ENCODE data around the gene ZNF276. TPM values are rescaled to one million over a fixed set of nuclear protein-coding genes. Genes with fewer than 3 reads are reported as not detected.
A peak's percentile ranks its signal among the peaks of the same experiment; 100 is the strongest.
"Not testable (repeated sequence)": the region's sequence is repeated elsewhere in the genome, so short reads cannot be mapped to it uniquely, and the experiment has no call there.

The ZNF276 gene, protein sequence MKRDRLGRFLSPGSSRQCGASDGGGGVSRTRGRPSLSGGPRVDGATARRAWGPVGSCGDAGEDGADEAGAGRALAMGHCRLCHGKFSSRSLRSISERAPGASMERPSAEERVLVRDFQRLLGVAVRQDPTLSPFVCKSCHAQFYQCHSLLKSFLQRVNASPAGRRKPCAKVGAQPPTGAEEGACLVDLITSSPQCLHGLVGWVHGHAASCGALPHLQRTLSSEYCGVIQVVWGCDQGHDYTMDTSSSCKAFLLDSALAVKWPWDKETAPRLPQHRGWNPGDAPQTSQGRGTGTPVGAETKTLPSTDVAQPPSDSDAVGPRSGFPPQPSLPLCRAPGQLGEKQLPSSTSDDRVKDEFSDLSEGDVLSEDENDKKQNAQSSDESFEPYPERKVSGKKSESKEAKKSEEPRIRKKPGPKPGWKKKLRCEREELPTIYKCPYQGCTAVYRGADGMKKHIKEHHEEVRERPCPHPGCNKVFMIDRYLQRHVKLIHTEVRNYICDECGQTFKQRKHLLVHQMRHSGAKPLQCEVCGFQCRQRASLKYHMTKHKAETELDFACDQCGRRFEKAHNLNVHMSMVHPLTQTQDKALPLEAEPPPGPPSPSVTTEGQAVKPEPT
- 28.8 and 32.0 TPM in 2 replicates for total RNA-seq (2021)
- percentile 73 among the genes with signal in this experiment for Bru-seq, nascent RNA
- percentile 81 among the genes with signal in this experiment for BruChase-seq, experiment 1, labeled RNA remaining after a 2-hour chase
- BruChase-seq, experiment 2, labeled RNA remaining after a 6-hour chase, result percentile 82 among the genes with signal in this experiment
- long read RNA-seq, partial matches to known transcripts, result 2 of 44 reads
- long read RNA-seq, other reads (novel, unspliced or antisense), result 41 of 44 reads

GRCh38 chr16:89720813-89721545, at the start of gene ZNF276, which contains the start of gene VPS9D1:
TSS of gene ZNF276 (plus strand) at chr16:89721537. CDS start at chr16:89721641, 104 bp downstream.
TSS of gene VPS9D1 (minus strand) at chr16:89720898. CDS start at chr16:89720861, 37 bp downstream.
- Histone ChIP-seq H3K79me2 (ENCODE audit: low read depth) (peaks cover 25% of the 10 kb centered on the region), H3F3A (ENCODE audit: insufficient read depth, low read depth) (peaks cover 58% of the 10 kb centered on the region), H3K9me2 (ENCODE audit: insufficient read depth) (no peaks in the 10 kb centered on the region), H3K27ac (peak within 1 kb of the TSS; percentile 91), H3K4me2 (peak within 1 kb of the TSS; percentile 95), H3K4me1 (replicated peaks; ENCODE audit: insufficient read depth) (peaks cover 29% of the 10 kb centered on the region), H2AFZ (peak within 1 kb of the TSS; percentile 71), H3K4me3 (peak within 1 kb of the TSS; percentile 93), H3K27me3 (ENCODE audit: insufficient read depth, low read depth) (no peaks in the 10 kb centered on the region), H3K36me3 (ENCODE audit: low read depth) (no peaks in the 10 kb centered on the region), H4K20me1 (ENCODE audit: insufficient read depth) (peaks cover 22% of the 10 kb centered on the region), H3K9me3 (ENCODE audit: insufficient read depth, low read depth) (no peaks in the 10 kb centered on the region)
- DNase-seq, result peak; percentile 66 to 91
- ChIA-PET POLR2A (ENCODE audit: unreplicated experiment) (interaction anchor here (0.6 kb wide), 1 partner anchor 15 kb away, joined by 6 read pairs; no protein-coding TSS in a partner anchor), CTCF (interaction anchor here (1.1 kb wide), 1 partner anchor 21 kb away, joined by 3 read pairs; no protein-coding TSS in a partner anchor)
- no TSS peak for BruUV-seq (replicated peaks)
- intact Hi-C loops (cut with micrococcal nuclease; ENCODE audit: unreplicated experiment), result loop anchor here (1.0 kb wide), 1 partner anchor 9 kb away; no protein-coding TSS in a partner anchor
- TF ChIP-seq EZH2 (IDR thresholded peaks at IDR 0.05; ENCODE audit: low read depth), result no peak
- TF ChIP-seq CTCF (conservative IDR thresholded peaks at IDR 0.05), result no peak

- POLR2A ChIA-PET (ENCODE audit: unreplicated experiment), result interaction anchor here (0.6 to 0.7 kb wide), 5 partner anchors 15 to 902 kb away, joined by 4 to 16 read pairs (median 6); partner anchors contain the start of gene CDK10
- H3K4me2 ChIP-seq; intact Hi-C loops (cut with micrococcal nuclease; ENCODE audit: unreplicated experiment); H3K4me3 ChIP-seq; H3K4me1 ChIP-seq (replicated peaks; ENCODE audit: insufficient read depth); H3K9me2 ChIP-seq (ENCODE audit: insufficient read depth); BruUV-seq (replicated peaks); H3K9me3 ChIP-seq (ENCODE audit: insufficient read depth, low read depth); H3F3A ChIP-seq (ENCODE audit: insufficient read depth, low read depth); H3K27me3 ChIP-seq (ENCODE audit: insufficient read depth, low read depth); H4K20me1 ChIP-seq (ENCODE audit: insufficient read depth); H3K36me3 ChIP-seq (ENCODE audit: low read depth); H3K79me2 ChIP-seq (ENCODE audit: low read depth); H3K27ac ChIP-seq; H2AFZ ChIP-seq; DNase-seq: not testable (repeated sequence)
- CTCF ChIA-PET, result interaction anchor here (0.6 kb wide), 4 partner anchors 58 to 1170 kb away, joined by 3 to 16 read pairs (median 4); partner anchors contain the start of gene DPEP1
Measured at GRCh38 chr16:89671565-89671964, 49.8 kb upstream of the ZNF276 start.

GRCh38 chr16:89672177-89672941, 49.0 kb upstream of the ZNF276 start:
- Histone ChIP-seq H3K4me3 (no peak overlapping the region), H3F3A (ENCODE audit: insufficient read depth, low read depth) (peaks cover 7% of the 10 kb centered on the region; the same call in 1 of the 2 replicates), H3K27me3 (ENCODE audit: insufficient read depth, low read depth) (no peaks in the 10 kb centered on the region), H4K20me1 (ENCODE audit: insufficient read depth) (no peaks in the 10 kb centered on the region), H3K79me2 (ENCODE audit: low read depth) (no peaks in the 10 kb centered on the region), H3K9me2 (ENCODE audit: insufficient read depth) (no peaks in the 10 kb centered on the region), H3K4me2 (no peak overlapping the region), H3K27ac (no peak overlapping the region), H3K9me3 (ENCODE audit: insufficient read depth, low read depth) (peaks cover 5% of the 10 kb centered on the region; the same call in 1 of the 2 replicates), H3K36me3 (ENCODE audit: low read depth) (no peaks in the 10 kb centered on the region), H2AFZ (no peak overlapping the region), H3K4me1 (replicated peaks; ENCODE audit: insufficient read depth) (0 out of 2 replicates have a peak, but pooled peaks cover 4% of the 10 kb centered on the region)
- no peak for DNase-seq
- BruUV-seq (replicated peaks), result no TSS peak
- CTCF ChIA-PET, result interaction anchor here (0.6 kb wide), 1 partner anchor 19 kb away, joined by 8 read pairs; no protein-coding TSS in a partner anchor
- TF ChIP-seq EZH2 (IDR thresholded peaks at IDR 0.05; ENCODE audit: low read depth) (no peak), CTCF (conservative IDR thresholded peaks at IDR 0.05) (no peak)
- POLR2A ChIA-PET (ENCODE audit: unreplicated experiment), result no interaction called here
- intact Hi-C loops (cut with micrococcal nuclease; ENCODE audit: unreplicated experiment), result no loop called here
